ENCODE results near the gene SLC25A41. TPM values are rescaled to one million over a fixed set of nuclear protein-coding genes. Genes with fewer than 3 reads are reported as not detected.

Gene SLC25A41
- total RNA-seq, result under 1 TPM; 0.46 to 0.64 TPM

GRCh38 chr19:6433663-6434062 is at the start of gene SLC25A41:
Gene SLC25A41, minus strand, starts transcription at chr19:6433763. Its CDS starts 70 bp downstream, at chr19:6433693.
- Mint-ChIP-seq H3K4me1 (no peaks in the 10 kb centered on the region), H3K27ac (no peak within 1 kb of the TSS), H3K9me3 (ENCODE audit: low read depth) (no peaks in the 10 kb centered on the region), H3K27me3 (no peaks in the 10 kb centered on the region), H3K4me3 (no peak within 1 kb of the TSS), H3K36me3 (ENCODE audit: low read depth) (no peaks in the 10 kb centered on the region)
- ChIA-PET POLR2A (no interaction called here), CTCF (no interaction called here)
- no peak for DNase-seq
- intact Hi-C loops (cut with DNase I, micrococcal nuclease), result no loop called here
- ATAC-seq, result no peak

GRCh38 chr19:6483235-6483634 is 49.7 kb upstream of the SLC25A41 start:
- ChIA-PET CTCF (interaction anchor here (0.9 kb wide), 1 partner anchor 265 kb away, joined by 3 read pairs; no protein-coding TSS in a partner anchor), POLR2A (no interaction called here)
- intact Hi-C loops (cut with DNase I, micrococcal nuclease), result loop anchor here in 1 of 2 experiments (2.0 kb wide), 1 partner anchor 34 kb away; no protein-coding TSS in a partner anchor
- peak overlapping the region; percentile 96 for H3K27ac Mint-ChIP-seq
- no peaks in the 10 kb centered on the region for H3K27me3 Mint-ChIP-seq
- peaks cover 25% of the 10 kb centered on the region for H3K4me1 Mint-ChIP-seq
- peaks cover 2% of the 10 kb centered on the region for H3K36me3 Mint-ChIP-seq (ENCODE audit: low read depth)
- peak overlapping the region; percentile 9 for H3K4me3 Mint-ChIP-seq
- no peak for DNase-seq
- no peak for ATAC-seq
- H3K9me3 Mint-ChIP-seq (ENCODE audit: low read depth), result no peaks in the 10 kb centered on the region

- Mint-ChIP-seq H3K4me1 (peaks cover 25% of the 10 kb centered on the region), H3K36me3 (ENCODE audit: low read depth) (peaks cover 2% of the 10 kb centered on the region), H3K27ac (peak overlapping the region; percentile 96), H3K4me3 (peak overlapping the region; percentile 88), H3K9me3 (ENCODE audit: low read depth) (no peaks in the 10 kb centered on the region), H3K27me3 (no peaks in the 10 kb centered on the region)
- peak; percentile 66 for DNase-seq
- ATAC-seq, result peak; percentile 61
- ChIA-PET POLR2A (interaction anchor here (0.7 kb wide), 2 partner anchors 55 to 58 kb away, joined by 3 to 4 read pairs; partner anchors contain the start of gene KHSRP), CTCF (interaction anchor here (0.6 to 1.0 kb wide), 3 partner anchors 15 to 289 kb away, joined by 4 read pairs; partner anchors contain the start of gene TNFSF9)
- intact Hi-C loops (cut with DNase I, micrococcal nuclease), result loop anchor here (1.0 to 2.0 kb wide), 2 partner anchors 22 to 34 kb away; no protein-coding TSS in a partner anchor
Observed at GRCh38 chr19:6482343-6482686, 48.8 kb upstream of the SLC25A41 start.

GRCh38 chr19:6481541-6482342 is 48.2 kb upstream of the SLC25A41 start, which contains the start of gene DENND1C:
Gene DENND1C, minus strand, starts transcription at chr19:6481787. Its CDS starts 92 bp downstream, at chr19:6481695.
- peak; percentile 79 for ATAC-seq
- DNase-seq, result peak; percentile 84
- Mint-ChIP-seq H3K27me3 (no peaks in the 10 kb centered on the region), H3K27ac (peak within 1 kb of the TSS; percentile 96), H3K9me3 (ENCODE audit: low read depth) (no peaks in the 10 kb centered on the region), H3K4me3 (peak within 1 kb of the TSS; percentile 88), H3K4me1 (peaks cover 25% of the 10 kb centered on the region), H3K36me3 (ENCODE audit: low read depth) (peaks cover 2% of the 10 kb centered on the region)
- intact Hi-C loops (cut with DNase I, micrococcal nuclease), result loop anchor here (1.0 to 2.0 kb wide), 3 partner anchors 21 to 108 kb away; no protein-coding TSS in a partner anchor
- ChIA-PET CTCF (interaction anchor here (0.5 to 1.3 kb wide), 6 partner anchors 10 to 332 kb away, joined by 3 to 7 read pairs (median 4); partner anchors contain the start of gene TNFSF9), POLR2A (interaction anchor here (0.5 to 1.8 kb wide), 6 partner anchors 10 to 298 kb away, joined by 3 to 6 read pairs (median 4); partner anchors contain the start of gene KHSRP)

GRCh38 chr19:6480848-6481415 is 47.4 kb upstream of the SLC25A41 start:
- H3K27ac Mint-ChIP-seq, result peak overlapping the region; percentile 96
- intact Hi-C loops (cut with DNase I, micrococcal nuclease), result loop anchor here in 1 of 2 experiments (1.0 kb wide), 2 partner anchors 21 to 108 kb away; no protein-coding TSS in a partner anchor
- peaks cover 25% of the 10 kb centered on the region for H3K4me1 Mint-ChIP-seq
- peaks cover 7% of the 10 kb centered on the region for H3K36me3 Mint-ChIP-seq (ENCODE audit: low read depth)
- no peaks in the 10 kb centered on the region for H3K27me3 Mint-ChIP-seq
- ChIA-PET POLR2A (interaction anchor here (0.5 to 1.8 kb wide), 4 partner anchors 10 to 299 kb away, joined by 3 to 6 read pairs (median 4); no protein-coding TSS in a partner anchor), CTCF (interaction anchor here (0.7 to 1.3 kb wide), 5 partner anchors 10 to 241 kb away, joined by 3 to 7 read pairs (median 4); no protein-coding TSS in a partner anchor)
- DNase-seq, result peak; percentile 57
- peak overlapping the region; percentile 88 for H3K4me3 Mint-ChIP-seq
- no peaks in the 10 kb centered on the region for H3K9me3 Mint-ChIP-seq (ENCODE audit: low read depth)
- peak; percentile 24 for ATAC-seq

- peaks cover 12% of the 10 kb centered on the region for H3K36me3 Mint-ChIP-seq (ENCODE audit: low read depth)
- intact Hi-C loops (cut with DNase I, micrococcal nuclease), result no loop called here
- peaks cover 25% of the 10 kb centered on the region for H3K4me1 Mint-ChIP-seq
- H3K27ac Mint-ChIP-seq, result peak overlapping the region; percentile 37
- no peaks in the 10 kb centered on the region for H3K9me3 Mint-ChIP-seq (ENCODE audit: low read depth)
- DNase-seq (no peak), ATAC-seq (no peak)
- ChIA-PET POLR2A (no interaction called here), CTCF (interaction anchor here (0.7 to 1.0 kb wide), 3 partner anchors 11 to 224 kb away, joined by 3 to 4 read pairs (median 3); no protein-coding TSS in a partner anchor)
- H3K27me3 Mint-ChIP-seq, result no peaks in the 10 kb centered on the region
- peak overlapping the region; percentile 88 for H3K4me3 Mint-ChIP-seq
Observed at GRCh38 chr19:6479836-6480398, 46.4 kb upstream of the SLC25A41 start.

- Mint-ChIP-seq H3K36me3 (ENCODE audit: low read depth) (peaks cover 18% of the 10 kb centered on the region), H3K27ac (no peak overlapping the region), H3K4me1 (peaks cover 27% of the 10 kb centered on the region), H3K9me3 (ENCODE audit: low read depth) (no peaks in the 10 kb centered on the region), H3K27me3 (no peaks in the 10 kb centered on the region), H3K4me3 (no peak overlapping the region)
- ATAC-seq (no peak), DNase-seq (no peak)
- ChIA-PET POLR2A (no interaction called here), CTCF (interaction anchor here (1.0 kb wide), 1 partner anchor 90 kb away, joined by 3 read pairs; no protein-coding TSS in a partner anchor)
- intact Hi-C loops (cut with DNase I, micrococcal nuclease), result no loop called here
Observed at GRCh38 chr19:6478815-6479214, 45.3 kb upstream of the SLC25A41 start.

GRCh38 chr19:6476896-6477431 is 43.4 kb upstream of the SLC25A41 start:
- DNase-seq (no peak), ATAC-seq (no peak)
- H3K27ac Mint-ChIP-seq, result no peak overlapping the region
- intact Hi-C loops (cut with DNase I, micrococcal nuclease), result loop anchor here in 1 of 2 experiments (1.0 kb wide), 3 partner anchors 17 to 104 kb away; no protein-coding TSS in a partner anchor
- no peaks in the 10 kb centered on the region for H3K27me3 Mint-ChIP-seq
- no peaks in the 10 kb centered on the region for H3K9me3 Mint-ChIP-seq (ENCODE audit: low read depth)
- peaks cover 20% of the 10 kb centered on the region for H3K36me3 Mint-ChIP-seq (ENCODE audit: low read depth)
- POLR2A ChIA-PET, result interaction anchor here (0.5 kb wide), 1 partner anchor 86 kb away, joined by 12 read pairs; no protein-coding TSS in a partner anchor
- no peak overlapping the region for H3K4me3 Mint-ChIP-seq
- peaks cover 17% of the 10 kb centered on the region for H3K4me1 Mint-ChIP-seq
- CTCF ChIA-PET, result interaction anchor here (1.3 kb wide), 1 partner anchor 386 kb away, joined by 3 read pairs; no protein-coding TSS in a partner anchor

- CTCF ChIA-PET, result interaction anchor here (1.3 kb wide), 1 partner anchor 387 kb away, joined by 3 read pairs; no protein-coding TSS in a partner anchor
- no peak overlapping the region for H3K27ac Mint-ChIP-seq
- peaks cover 16% of the 10 kb centered on the region for H3K4me1 Mint-ChIP-seq
- H3K4me3 Mint-ChIP-seq, result no peak overlapping the region
- H3K9me3 Mint-ChIP-seq (ENCODE audit: low read depth), result no peaks in the 10 kb centered on the region
- POLR2A ChIA-PET, result interaction anchor here (0.5 kb wide), 1 partner anchor 85 kb away, joined by 12 read pairs; no protein-coding TSS in a partner anchor
- no peaks in the 10 kb centered on the region for H3K27me3 Mint-ChIP-seq
- peak; percentile 88 for ATAC-seq
- DNase-seq, result peak; percentile 84
- intact Hi-C loops (cut with DNase I, micrococcal nuclease), result loop anchor here in 1 of 2 experiments (1.0 kb wide), 3 partner anchors 16 to 103 kb away; no protein-coding TSS in a partner anchor
- peaks cover 20% of the 10 kb centered on the region for H3K36me3 Mint-ChIP-seq (ENCODE audit: low read depth)
Observed at GRCh38 chr19:6476155-6476895, 42.8 kb upstream of the SLC25A41 start.

Data from activated CD4-positive, alpha-beta T cell treated with anti-CD3 and anti-CD28 coated beads for 36 hours (primary cell).